Stomach (tissue), 4 donors: Measurements from ENCODE around the gene MSMO1.

Experiments used
- EP300 ChIP-seq: sonication (generic); formaldehyde crosslinking; IDR thresholded peaks from one replicate; pipeline ENCODE4 v1.6.1; 2017; ENCODE audit warnings: antibody characterized with exemption
- TF ChIP-seq, protein P1 (sequence below), 7 experiments: fragments of 450-650 bp in 4 of 7; fragments of 200-600 bp in 3 of 7; sonication (generic) in 3 of 7; IDR thresholded peaks; one replicate each; pipeline ENCODE4 v1.5.1; 2016 to 2019; ENCODE audit warnings: antibody characterized with exemption in 7 of 7, control low read depth in 2 of 7, mild to moderate bottlenecking in 1 of 7

DNA sequence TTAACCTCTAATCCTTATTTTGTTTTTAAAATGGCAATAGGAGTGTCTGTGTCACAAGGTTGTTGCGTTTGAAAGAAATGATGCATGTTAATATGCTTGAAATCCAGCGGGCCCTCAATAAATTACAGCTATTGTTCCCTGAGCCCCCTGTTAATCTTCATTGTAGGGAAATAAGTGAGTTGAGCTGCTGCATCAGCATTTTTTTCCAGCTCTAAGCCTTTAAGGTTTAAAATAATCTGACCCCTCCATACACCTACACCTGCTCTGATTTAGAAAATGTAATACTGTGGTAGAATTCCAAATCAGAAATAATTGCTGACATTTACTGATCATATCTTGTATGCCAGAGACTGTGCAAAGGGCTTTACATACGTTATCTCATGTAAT, 2.6 kb upstream of the MSMO1 start:
- TF ChIP-seq, protein P1, sequence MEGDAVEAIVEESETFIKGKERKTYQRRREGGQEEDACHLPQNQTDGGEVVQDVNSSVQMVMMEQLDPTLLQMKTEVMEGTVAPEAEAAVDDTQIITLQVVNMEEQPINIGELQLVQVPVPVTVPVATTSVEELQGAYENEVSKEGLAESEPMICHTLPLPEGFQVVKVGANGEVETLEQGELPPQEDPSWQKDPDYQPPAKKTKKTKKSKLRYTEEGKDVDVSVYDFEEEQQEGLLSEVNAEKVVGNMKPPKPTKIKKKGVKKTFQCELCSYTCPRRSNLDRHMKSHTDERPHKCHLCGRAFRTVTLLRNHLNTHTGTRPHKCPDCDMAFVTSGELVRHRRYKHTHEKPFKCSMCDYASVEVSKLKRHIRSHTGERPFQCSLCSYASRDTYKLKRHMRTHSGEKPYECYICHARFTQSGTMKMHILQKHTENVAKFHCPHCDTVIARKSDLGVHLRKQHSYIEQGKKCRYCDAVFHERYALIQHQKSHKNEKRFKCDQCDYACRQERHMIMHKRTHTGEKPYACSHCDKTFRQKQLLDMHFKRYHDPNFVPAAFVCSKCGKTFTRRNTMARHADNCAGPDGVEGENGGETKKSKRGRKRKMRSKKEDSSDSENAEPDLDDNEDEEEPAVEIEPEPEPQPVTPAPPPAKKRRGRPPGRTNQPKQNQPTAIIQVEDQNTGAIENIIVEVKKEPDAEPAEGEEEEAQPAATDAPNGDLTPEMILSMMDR (IDR thresholded peaks at IDR 0.05), result no peak
- TF ChIP-seq EP300, result no peak
